WERI-Rb-1 (cell line): Measurements from ENCODE around the gene GRAP2.

Experiments
- DNase-seq: peaks from one replicate; pipeline ENCODE4 v3.0.0-alpha.2; 2020
- H3K27ac ChIP-seq: fragments of 250-450 bp; sonication (Bioruptor Pico); 2 replicates; pipeline ENCODE4 v1.5.1; 2020; ENCODE audit warnings: mild to moderate bottlenecking, moderate library complexity
- H3K27me3 ChIP-seq: fragments of 250-450 bp; sonication (Bioruptor Pico); 2 replicates; pipeline ENCODE4 v1.5.1; 2021; ENCODE audit warnings: mild to moderate bottlenecking, low read depth, moderate library complexity; ENCODE audit not compliant: insufficient read depth, severe bottlenecking
- H3K36me3 ChIP-seq: fragments of 250-450 bp; sonication (Bioruptor Pico); 2 replicates; pipeline ENCODE4 v1.5.1; 2020; ENCODE audit warnings: mild to moderate bottlenecking, moderate library complexity
- H3K4me3 ChIP-seq: 2 replicates; pipeline ENCODE4 v1.5.1; 2011; ENCODE audit warnings: low read depth, mild to moderate bottlenecking, control low read depth, low read length
- H3K9me3 ChIP-seq: fragments of 250-450 bp; sonication (Bioruptor Pico); 2 replicates; pipeline ENCODE4 v1.5.1; 2021; ENCODE audit warnings: mild to moderate bottlenecking, moderate library complexity; ENCODE audit not compliant: severe bottlenecking
- TF ChIP-seq, protein P1 (sequence below): IDR thresholded peaks from 2 replicates; pipeline ENCODE4 v1.5.1; 2011; ENCODE audit warnings: low read depth, mild to moderate bottlenecking, control low read depth, inconsistent platforms, low read length

Gene GRAP2

GRCh38 chr22:39965748-39966147 lies 64.9 kb downstream of the GRAP2 start:
- TF ChIP-seq, protein P1, sequence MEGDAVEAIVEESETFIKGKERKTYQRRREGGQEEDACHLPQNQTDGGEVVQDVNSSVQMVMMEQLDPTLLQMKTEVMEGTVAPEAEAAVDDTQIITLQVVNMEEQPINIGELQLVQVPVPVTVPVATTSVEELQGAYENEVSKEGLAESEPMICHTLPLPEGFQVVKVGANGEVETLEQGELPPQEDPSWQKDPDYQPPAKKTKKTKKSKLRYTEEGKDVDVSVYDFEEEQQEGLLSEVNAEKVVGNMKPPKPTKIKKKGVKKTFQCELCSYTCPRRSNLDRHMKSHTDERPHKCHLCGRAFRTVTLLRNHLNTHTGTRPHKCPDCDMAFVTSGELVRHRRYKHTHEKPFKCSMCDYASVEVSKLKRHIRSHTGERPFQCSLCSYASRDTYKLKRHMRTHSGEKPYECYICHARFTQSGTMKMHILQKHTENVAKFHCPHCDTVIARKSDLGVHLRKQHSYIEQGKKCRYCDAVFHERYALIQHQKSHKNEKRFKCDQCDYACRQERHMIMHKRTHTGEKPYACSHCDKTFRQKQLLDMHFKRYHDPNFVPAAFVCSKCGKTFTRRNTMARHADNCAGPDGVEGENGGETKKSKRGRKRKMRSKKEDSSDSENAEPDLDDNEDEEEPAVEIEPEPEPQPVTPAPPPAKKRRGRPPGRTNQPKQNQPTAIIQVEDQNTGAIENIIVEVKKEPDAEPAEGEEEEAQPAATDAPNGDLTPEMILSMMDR, result no peak
- no peak for DNase-seq
- Histone ChIP-seq H3K9me3 (no peaks in the 10 kb centered on the region), H3K36me3 (no peaks in the 10 kb centered on the region), H3K27me3 (no peaks in the 10 kb centered on the region), H3K4me3 (no peak overlapping the region), H3K27ac (no peak overlapping the region)

GRCh38 chr22:39966470-39966869 lies 65.6 kb downstream of the GRAP2 start:
- DNase-seq, result no peak
- Histone ChIP-seq H3K4me3 (no peak overlapping the region), H3K27ac (no peak overlapping the region), H3K27me3 (no peaks in the 10 kb centered on the region), H3K36me3 (no peaks in the 10 kb centered on the region), H3K9me3 (no peaks in the 10 kb centered on the region)
- TF ChIP-seq, protein P1, result no peak

GRCh38 chr22:39967103-39967829 lies 66.4 kb downstream of the GRAP2 start:
- no peak for DNase-seq
- Histone ChIP-seq H3K36me3 (no peaks in the 10 kb centered on the region), H3K27me3 (no peaks in the 10 kb centered on the region), H3K9me3 (no peaks in the 10 kb centered on the region), H3K27ac (no peak overlapping the region), H3K4me3 (no peak overlapping the region)
- TF ChIP-seq, protein P1, result no peak

DNA sequence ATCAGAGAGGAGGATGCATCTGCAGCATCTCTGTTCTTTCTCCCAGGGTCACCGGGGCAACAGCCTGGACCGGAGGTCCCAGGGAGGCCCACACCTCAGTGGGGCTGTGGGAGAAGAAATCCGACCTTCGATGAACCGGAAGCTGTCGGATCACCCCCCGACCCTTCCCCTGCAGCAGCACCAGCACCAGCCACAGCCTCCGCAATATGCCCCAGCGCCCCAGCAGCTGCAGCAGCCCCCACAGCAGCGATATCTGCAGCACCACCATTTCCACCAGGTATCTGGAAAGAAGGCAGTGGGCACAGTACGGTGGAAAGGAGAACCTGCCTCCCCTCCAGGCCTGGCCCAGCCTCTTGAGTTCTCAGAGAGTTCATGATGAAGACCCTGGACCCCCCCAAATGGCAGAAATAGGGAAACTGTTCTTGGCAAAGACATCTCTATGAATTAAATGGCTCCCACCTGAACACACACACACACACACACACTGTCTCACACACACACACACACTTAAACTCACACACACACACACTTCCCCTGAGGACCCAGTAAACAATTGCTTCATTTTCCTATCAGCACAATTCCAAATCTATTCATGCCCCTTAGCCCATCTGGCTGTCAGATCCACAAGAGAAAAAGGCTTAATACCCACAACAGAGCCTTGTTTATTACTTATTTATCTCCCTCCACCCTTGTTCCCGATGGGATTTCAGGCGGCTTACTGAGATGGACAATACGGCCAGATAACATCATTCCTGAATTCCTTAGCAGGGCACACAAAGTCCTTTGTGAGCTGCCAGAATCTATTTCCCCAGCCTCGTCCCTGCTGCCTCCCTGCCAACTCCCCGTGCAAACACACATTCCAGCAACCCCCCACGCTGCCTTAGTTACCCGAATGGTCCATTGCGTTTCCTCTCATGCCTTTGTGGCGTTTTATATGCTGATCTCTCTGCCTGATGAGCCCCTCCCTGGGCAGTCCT lies 67.4 kb downstream of the GRAP2 start:
- TF ChIP-seq, protein P1, result no peak
- Histone ChIP-seq H3K36me3 (no peaks in the 10 kb centered on the region), H3K9me3 (no peaks in the 10 kb centered on the region), H3K4me3 (no peak overlapping the region), H3K27ac (no peak overlapping the region), H3K27me3 (no peaks in the 10 kb centered on the region)
- no peak for DNase-seq

- TF ChIP-seq, protein P1, result no peak
- H3K27me3 ChIP-seq, result no peaks in the 10 kb centered on the region
- no peaks in the 10 kb centered on the region for H3K9me3 ChIP-seq
- no peaks in the 10 kb centered on the region for H3K36me3 ChIP-seq
- no peak overlapping the region for H3K27ac ChIP-seq
- DNase-seq, result no peak
- H3K4me3 ChIP-seq, result no peak overlapping the region
Observed at GRCh38 chr22:39970742-39971141, 69.9 kb downstream of the GRAP2 start.
